GM21360 (cell line): ENCODE results near the gene GAPVD1.

ENCODE experiments used
- ATAC-seq: cut with Tn5 transposase; IDR thresholded peaks from one replicate; pipeline ENCODE4 v1.9.1; 2021; ENCODE audit warnings: mild to moderate bottlenecking, moderate library complexity; ENCODE audit not compliant: unreplicated experiment

Gene GAPVD1

GRCh38 chr9:125404733-125405132 lies 143.1 kb downstream of the GAPVD1 start:
- ATAC-seq = no peak

GRCh38 chr9:125405938-125406809 lies 144.5 kb downstream of the GAPVD1 start:
- ATAC-seq = no peak

GRCh38 chr9:125406810-125407087 lies 145.1 kb downstream of the GAPVD1 start:
- ATAC-seq = no peak

- ATAC-seq = no peak
These were observed 145.9 kb downstream of the GAPVD1 start for GRCh38 chr9:125407432-125407973.

- ATAC-seq = no peak
These were observed 146.6 kb downstream of the GAPVD1 start for GRCh38 chr9:125407974-125408900.

- ATAC-seq = no peak
These were observed 147.6 kb downstream of the GAPVD1 start for GRCh38 chr9:125409217-125409636.

- no peak for ATAC-seq
These were observed 148.3 kb downstream of the GAPVD1 start for GRCh38 chr9:125409637-125410521.

GRCh38 chr9:125410522-125410894 lies 148.9 kb downstream of the GAPVD1 start:
- ATAC-seq = no peak

GRCh38 chr9:125411171-125411756 lies 149.6 kb downstream of the GAPVD1 start:
- ATAC-seq = no peak

GRCh38 chr9:125412166-125412565 lies 150.5 kb downstream of the GAPVD1 start:
- no peak for ATAC-seq

GRCh38 chr9:125413579-125413978 lies 152.0 kb downstream of the GAPVD1 start:
- ATAC-seq = no peak

GRCh38 chr9:125415583-125416460 lies 154.2 kb downstream of the GAPVD1 start:
- ATAC-seq = no peak

- ATAC-seq = no peak
These were observed 154.9 kb downstream of the GAPVD1 start for GRCh38 chr9:125416517-125416916.
